HepG2 (cell line): ENCODE results near the gene CTIF.

Experiments used
- ATF1 ChIP-seq: IDR thresholded peaks from 2 replicates; pipeline ENCODE4 v1.6.1; 2016; ENCODE audit warnings: mild to moderate bottlenecking, control low read depth
- EP300 ChIP-seq, 3 experiments: sonication (generic) in 1 of 3; formaldehyde crosslinking in 1 of 3; IDR thresholded peaks; 2 replicates each; pipeline versions ENCODE4 v1.5.1 to v1.6.1; 2011 to 2020; ENCODE audit warnings: low read depth in 2 of 3, low read length in 2 of 3, borderline replicate concordance in 1 of 3, improper control_type of control experiment in 1 of 3, mild to moderate bottlenecking in 1 of 3, missing genetic modification reagents in 1 of 3, moderate library complexity in 1 of 3
- HMGXB3 ChIP-seq: sonication (generic); formaldehyde crosslinking; IDR thresholded peaks from 2 replicates; pipeline ENCODE4 v1.4.0; 2020; ENCODE audit warnings: missing genetic modification reagents, borderline replicate concordance
- HNF1B ChIP-seq: sonication (generic); formaldehyde crosslinking; IDR thresholded peaks from 2 replicates; pipeline ENCODE4 v1.5.1; 2020; ENCODE audit warnings: mild to moderate bottlenecking, moderate library complexity, missing genetic modification reagents
- MLX ChIP-seq: IDR thresholded peaks from 2 replicates; pipeline ENCODE4 v1.6.1; 2016
- SNAPC5 ChIP-seq: sonication (generic); formaldehyde crosslinking; IDR thresholded peaks from 2 replicates; pipeline ENCODE4 v1.8.1; 2023; ENCODE audit warnings: mild to moderate bottlenecking, missing genetic modification reagents, borderline replicate concordance
- YY1 ChIP-seq: IDR thresholded peaks from 2 replicates; pipeline ENCODE4 v1.6.1; 2011; ENCODE audit warnings: low read length, low read depth, moderate library complexity, mild to moderate bottlenecking; ENCODE audit not compliant: insufficient read depth, insufficient replicate concordance
- ZNF782 ChIP-seq: sonication (generic); formaldehyde crosslinking; IDR thresholded peaks from 2 replicates; pipeline ENCODE4 v1.4.0; 2020; ENCODE audit warnings: missing genetic modification reagents, mild to moderate bottlenecking, borderline replicate concordance

- TF ChIP-seq HNF1B (CRISPR knock-in tag), result no peak
- no peak for TF ChIP-seq EP300 (IDR thresholded peaks at IDR 0.05; ENCODE audit: low read depth in 2 of 2, low read length in 2 of 2)
- no peak for TF ChIP-seq EP300 (CRISPR knock-in tag; IDR thresholded peaks at IDR 0.05; ENCODE audit: borderline replicate concordance)
- no peak for TF ChIP-seq YY1
- no peak for TF ChIP-seq ZNF782 (CRISPR knock-in tag)
- no peak for TF ChIP-seq MLX (CRISPR knock-in tag)
- no peak for TF ChIP-seq SNAPC5 (CRISPR knock-in tag)
- no peak for TF ChIP-seq HMGXB3 (CRISPR knock-in tag)
- no peak for TF ChIP-seq ATF1 (CRISPR knock-in tag)
Measured at GRCh38 chr18:48884771-48885170, 345.9 kb downstream of the CTIF start.
